Measurements from ENCODE around the gene PKP4. TPM values are rescaled to one million over a fixed set of nuclear protein-coding genes. Genes with fewer than 3 reads are reported as not detected.

The PKP4 gene
- total and polyA plus RNA-seq, 2 experiments from 2014 or later: 35.7 to 92.3 TPM

DNA sequence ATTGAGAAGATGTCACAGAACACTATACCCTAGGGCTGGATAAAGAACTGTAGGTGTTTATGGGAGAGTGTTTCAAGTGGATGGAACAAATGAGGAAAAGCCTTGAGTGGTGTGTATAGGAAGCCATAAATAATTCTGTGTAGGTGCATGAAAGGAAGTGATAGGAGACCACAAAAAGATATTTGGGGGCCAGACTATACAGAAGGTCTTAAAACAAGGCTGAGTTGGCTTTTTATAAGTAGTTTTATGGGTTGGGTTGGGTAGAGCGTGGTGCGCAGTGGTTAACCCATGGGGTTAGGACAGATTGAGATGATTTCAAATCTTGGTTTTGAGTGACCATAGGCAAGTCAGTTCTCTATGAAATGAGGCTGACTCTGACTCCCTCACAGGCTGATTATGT, 110.5 kb downstream of the PKP4 start:
- Histone ChIP-seq H3K9me2 (ENCODE audit: insufficient read depth) (no peaks in the 10 kb centered on the region), H4K20me1 (replicated peaks; ENCODE audit: insufficient read depth) (peaks cover 7% of the 10 kb centered on the region), H3K4me3 (no peak overlapping the region), H3K4me2 (no peak overlapping the region), H3K27ac (ENCODE audit: low read depth) (no peak overlapping the region), H3K27me3 (ENCODE audit: insufficient read depth) (no peaks in the 10 kb centered on the region), H3K4me1 (ENCODE audit: insufficient read depth) (peaks cover 8% of the 10 kb centered on the region; the same call in 1 of the 2 replicates), H2AFZ (no peak overlapping the region), H3K79me2 (replicated peaks; ENCODE audit: insufficient read depth) (peaks cover 10% of the 10 kb centered on the region), H3F3A (replicated peaks; ENCODE audit: low read depth) (no peaks in the 10 kb centered on the region), H3K36me3 (ENCODE audit: insufficient read depth) (no peaks in the 10 kb centered on the region)
- Mint-ChIP-seq H3K4me3 (no peak overlapping the region), H3K36me3 (ENCODE audit: low read depth) (no peaks in the 10 kb centered on the region; the same call in 2 of the 3 replicates), H3K27me3 (ENCODE audit: insufficient read depth, low read depth, poor library complexity) (peaks cover 7% of the 10 kb centered on the region), H3K4me1 (peaks cover 14% of the 10 kb centered on the region; the same call in 2 of the 3 replicates), H3K9me3 (no peaks in the 10 kb centered on the region), H3K27ac (no peak overlapping the region)
- DNase-seq (ENCODE audit: low spot score) (no peak), ATAC-seq (no peak)
- TF ChIP-seq, protein P1, sequence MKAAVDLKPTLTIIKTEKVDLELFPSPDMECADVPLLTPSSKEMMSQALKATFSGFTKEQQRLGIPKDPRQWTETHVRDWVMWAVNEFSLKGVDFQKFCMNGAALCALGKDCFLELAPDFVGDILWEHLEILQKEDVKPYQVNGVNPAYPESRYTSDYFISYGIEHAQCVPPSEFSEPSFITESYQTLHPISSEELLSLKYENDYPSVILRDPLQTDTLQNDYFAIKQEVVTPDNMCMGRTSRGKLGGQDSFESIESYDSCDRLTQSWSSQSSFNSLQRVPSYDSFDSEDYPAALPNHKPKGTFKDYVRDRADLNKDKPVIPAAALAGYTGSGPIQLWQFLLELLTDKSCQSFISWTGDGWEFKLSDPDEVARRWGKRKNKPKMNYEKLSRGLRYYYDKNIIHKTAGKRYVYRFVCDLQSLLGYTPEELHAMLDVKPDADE (IDR thresholded peaks at IDR 0.05): no peak
- no peak for TF ChIP-seq CREB1 (CRISPR knock-in tag; IDR thresholded peaks at IDR 0.05; ENCODE audit: low read depth)
- TF ChIP-seq POLR2AphosphoS5 (IDR thresholded peaks at IDR 0.05; ENCODE audit: low read depth): no peak
- TF ChIP-seq NANOG (IDR thresholded peaks at IDR 0.05; ENCODE audit: borderline replicate concordance): no peak
- TF ChIP-seq, protein P2, sequence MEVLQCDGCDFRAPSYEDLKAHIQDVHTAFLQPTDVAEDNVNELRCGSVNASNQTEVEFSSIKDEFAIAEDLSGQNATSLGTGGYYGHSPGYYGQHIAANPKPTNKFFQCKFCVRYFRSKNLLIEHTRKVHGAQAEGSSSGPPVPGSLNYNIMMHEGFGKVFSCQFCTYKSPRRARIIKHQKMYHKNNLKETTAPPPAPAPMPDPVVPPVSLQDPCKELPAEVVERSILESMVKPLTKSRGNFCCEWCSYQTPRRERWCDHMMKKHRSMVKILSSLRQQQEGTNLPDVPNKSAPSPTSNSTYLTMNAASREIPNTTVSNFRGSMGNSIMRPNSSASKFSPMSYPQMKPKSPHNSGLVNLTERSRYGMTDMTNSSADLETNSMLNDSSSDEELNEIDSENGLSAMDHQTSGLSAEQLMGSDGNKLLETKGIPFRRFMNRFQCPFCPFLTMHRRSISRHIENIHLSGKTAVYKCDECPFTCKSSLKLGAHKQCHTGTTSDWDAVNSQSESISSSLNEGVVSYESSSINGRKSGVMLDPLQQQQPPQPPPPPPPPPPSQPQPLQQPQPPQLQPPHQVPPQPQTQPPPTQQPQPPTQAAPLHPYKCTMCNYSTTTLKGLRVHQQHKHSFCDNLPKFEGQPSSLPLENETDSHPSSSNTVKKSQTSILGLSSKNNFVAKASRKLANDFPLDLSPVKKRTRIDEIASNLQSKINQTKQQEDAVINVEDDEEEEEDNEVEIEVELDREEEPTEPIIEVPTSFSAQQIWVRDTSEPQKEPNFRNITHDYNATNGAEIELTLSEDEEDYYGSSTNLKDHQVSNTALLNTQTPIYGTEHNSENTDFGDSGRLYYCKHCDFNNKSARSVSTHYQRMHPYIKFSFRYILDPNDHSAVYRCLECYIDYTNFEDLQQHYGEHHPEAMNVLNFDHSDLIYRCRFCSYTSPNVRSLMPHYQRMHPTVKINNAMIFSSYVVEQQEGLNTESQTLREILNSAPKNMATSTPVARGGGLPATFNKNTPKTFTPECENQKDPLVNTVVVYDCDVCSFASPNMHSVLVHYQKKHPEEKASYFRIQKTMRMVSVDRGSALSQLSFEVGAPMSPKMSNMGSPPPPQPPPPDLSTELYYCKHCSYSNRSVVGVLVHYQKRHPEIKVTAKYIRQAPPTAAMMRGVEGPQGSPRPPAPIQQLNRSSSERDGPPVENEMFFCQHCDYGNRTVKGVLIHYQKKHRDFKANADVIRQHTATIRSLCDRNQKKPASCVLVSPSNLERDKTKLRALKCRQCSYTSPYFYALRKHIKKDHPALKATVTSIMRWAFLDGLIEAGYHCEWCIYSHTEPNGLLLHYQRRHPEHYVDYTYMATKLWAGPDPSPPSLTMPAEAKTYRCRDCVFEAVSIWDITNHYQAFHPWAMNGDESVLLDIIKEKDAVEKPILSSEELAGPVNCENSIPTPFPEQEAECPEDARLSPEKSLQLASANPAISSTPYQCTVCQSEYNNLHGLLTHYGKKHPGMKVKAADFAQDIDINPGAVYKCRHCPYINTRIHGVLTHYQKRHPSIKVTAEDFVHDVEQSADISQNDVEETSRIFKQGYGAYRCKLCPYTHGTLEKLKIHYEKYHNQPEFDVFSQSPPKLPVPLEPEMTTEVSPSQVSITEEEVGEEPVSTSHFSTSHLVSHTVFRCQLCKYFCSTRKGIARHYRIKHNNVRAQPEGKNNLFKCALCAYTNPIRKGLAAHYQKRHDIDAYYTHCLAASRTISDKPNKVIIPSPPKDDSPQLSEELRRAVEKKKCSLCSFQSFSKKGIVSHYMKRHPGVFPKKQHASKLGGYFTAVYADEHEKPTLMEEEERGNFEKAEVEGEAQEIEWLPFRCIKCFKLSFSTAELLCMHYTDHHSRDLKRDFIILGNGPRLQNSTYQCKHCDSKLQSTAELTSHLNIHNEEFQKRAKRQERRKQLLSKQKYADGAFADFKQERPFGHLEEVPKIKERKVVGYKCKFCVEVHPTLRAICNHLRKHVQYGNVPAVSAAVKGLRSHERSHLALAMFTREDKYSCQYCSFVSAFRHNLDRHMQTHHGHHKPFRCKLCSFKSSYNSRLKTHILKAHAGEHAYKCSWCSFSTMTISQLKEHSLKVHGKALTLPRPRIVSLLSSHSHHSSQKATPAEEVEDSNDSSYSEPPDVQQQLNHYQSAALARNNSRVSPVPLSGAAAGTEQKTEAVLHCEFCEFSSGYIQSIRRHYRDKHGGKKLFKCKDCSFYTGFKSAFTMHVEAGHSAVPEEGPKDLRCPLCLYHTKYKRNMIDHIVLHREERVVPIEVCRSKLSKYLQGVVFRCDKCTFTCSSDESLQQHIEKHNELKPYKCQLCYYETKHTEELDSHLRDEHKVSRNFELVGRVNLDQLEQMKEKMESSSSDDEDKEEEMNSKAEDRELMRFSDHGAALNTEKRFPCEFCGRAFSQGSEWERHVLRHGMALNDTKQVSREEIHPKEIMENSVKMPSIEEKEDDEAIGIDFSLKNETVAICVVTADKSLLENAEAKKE (CRISPR knock-in tag; IDR thresholded peaks at IDR 0.05): no peak
- no peak for TF ChIP-seq ZNF114 (CRISPR knock-in tag; IDR thresholded peaks at IDR 0.05)
- TF ChIP-seq, protein P3, sequence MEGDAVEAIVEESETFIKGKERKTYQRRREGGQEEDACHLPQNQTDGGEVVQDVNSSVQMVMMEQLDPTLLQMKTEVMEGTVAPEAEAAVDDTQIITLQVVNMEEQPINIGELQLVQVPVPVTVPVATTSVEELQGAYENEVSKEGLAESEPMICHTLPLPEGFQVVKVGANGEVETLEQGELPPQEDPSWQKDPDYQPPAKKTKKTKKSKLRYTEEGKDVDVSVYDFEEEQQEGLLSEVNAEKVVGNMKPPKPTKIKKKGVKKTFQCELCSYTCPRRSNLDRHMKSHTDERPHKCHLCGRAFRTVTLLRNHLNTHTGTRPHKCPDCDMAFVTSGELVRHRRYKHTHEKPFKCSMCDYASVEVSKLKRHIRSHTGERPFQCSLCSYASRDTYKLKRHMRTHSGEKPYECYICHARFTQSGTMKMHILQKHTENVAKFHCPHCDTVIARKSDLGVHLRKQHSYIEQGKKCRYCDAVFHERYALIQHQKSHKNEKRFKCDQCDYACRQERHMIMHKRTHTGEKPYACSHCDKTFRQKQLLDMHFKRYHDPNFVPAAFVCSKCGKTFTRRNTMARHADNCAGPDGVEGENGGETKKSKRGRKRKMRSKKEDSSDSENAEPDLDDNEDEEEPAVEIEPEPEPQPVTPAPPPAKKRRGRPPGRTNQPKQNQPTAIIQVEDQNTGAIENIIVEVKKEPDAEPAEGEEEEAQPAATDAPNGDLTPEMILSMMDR (conservative IDR thresholded peaks at IDR 0.05; ENCODE audit: low read depth in 2 of 2): no peak
- TF ChIP-seq EZH2phosphoT487 (IDR thresholded peaks at IDR 0.05; ENCODE audit: unreplicated experiment): no peak
- TF ChIP-seq STAT1 (IDR thresholded peaks at IDR 0.05; ENCODE audit: unreplicated experiment): no peak
- TF ChIP-seq JUNB (IDR thresholded peaks at IDR 0.05; ENCODE audit: unreplicated experiment): no peak
- no peak for TF ChIP-seq EZH2 (IDR thresholded peaks at IDR 0.05; ENCODE audit: low read depth, unreplicated experiment)
- TF ChIP-seq, protein P4, sequence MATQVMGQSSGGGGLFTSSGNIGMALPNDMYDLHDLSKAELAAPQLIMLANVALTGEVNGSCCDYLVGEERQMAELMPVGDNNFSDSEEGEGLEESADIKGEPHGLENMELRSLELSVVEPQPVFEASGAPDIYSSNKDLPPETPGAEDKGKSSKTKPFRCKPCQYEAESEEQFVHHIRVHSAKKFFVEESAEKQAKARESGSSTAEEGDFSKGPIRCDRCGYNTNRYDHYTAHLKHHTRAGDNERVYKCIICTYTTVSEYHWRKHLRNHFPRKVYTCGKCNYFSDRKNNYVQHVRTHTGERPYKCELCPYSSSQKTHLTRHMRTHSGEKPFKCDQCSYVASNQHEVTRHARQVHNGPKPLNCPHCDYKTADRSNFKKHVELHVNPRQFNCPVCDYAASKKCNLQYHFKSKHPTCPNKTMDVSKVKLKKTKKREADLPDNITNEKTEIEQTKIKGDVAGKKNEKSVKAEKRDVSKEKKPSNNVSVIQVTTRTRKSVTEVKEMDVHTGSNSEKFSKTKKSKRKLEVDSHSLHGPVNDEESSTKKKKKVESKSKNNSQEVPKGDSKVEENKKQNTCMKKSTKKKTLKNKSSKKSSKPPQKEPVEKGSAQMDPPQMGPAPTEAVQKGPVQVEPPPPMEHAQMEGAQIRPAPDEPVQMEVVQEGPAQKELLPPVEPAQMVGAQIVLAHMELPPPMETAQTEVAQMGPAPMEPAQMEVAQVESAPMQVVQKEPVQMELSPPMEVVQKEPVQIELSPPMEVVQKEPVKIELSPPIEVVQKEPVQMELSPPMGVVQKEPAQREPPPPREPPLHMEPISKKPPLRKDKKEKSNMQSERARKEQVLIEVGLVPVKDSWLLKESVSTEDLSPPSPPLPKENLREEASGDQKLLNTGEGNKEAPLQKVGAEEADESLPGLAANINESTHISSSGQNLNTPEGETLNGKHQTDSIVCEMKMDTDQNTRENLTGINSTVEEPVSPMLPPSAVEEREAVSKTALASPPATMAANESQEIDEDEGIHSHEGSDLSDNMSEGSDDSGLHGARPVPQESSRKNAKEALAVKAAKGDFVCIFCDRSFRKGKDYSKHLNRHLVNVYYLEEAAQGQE (IDR thresholded peaks at IDR 0.05; ENCODE audit: unreplicated experiment): no peak
- no peak for TF ChIP-seq ZNF331 (CRISPR knock-in tag; IDR thresholded peaks at IDR 0.05; ENCODE audit: low read depth)
